AG09319 (cell line): Measurements from ENCODE around the gene NPHP1.
A peak's percentile ranks its signal among the peaks of the same experiment; 100 is the strongest.
"Not testable (repeated sequence)": the region's sequence is repeated elsewhere in the genome, so short reads cannot be mapped to it uniquely, and the experiment has no call there.

ENCODE experiments used
- DNase-seq: peaks from one replicate; pipeline ENCODE4 v3.0.0-alpha.2; 2010; ENCODE audit warnings: low read depth; ENCODE audit errors: extremely low read depth
- CTCF ChIP-seq: IDR thresholded peaks from 2 replicates; pipeline ENCODE4 v1.5.1; 2011; ENCODE audit warnings: low read depth, mild to moderate bottlenecking, inconsistent platforms, low read length, moderate library complexity

The NPHP1 gene

DNA sequence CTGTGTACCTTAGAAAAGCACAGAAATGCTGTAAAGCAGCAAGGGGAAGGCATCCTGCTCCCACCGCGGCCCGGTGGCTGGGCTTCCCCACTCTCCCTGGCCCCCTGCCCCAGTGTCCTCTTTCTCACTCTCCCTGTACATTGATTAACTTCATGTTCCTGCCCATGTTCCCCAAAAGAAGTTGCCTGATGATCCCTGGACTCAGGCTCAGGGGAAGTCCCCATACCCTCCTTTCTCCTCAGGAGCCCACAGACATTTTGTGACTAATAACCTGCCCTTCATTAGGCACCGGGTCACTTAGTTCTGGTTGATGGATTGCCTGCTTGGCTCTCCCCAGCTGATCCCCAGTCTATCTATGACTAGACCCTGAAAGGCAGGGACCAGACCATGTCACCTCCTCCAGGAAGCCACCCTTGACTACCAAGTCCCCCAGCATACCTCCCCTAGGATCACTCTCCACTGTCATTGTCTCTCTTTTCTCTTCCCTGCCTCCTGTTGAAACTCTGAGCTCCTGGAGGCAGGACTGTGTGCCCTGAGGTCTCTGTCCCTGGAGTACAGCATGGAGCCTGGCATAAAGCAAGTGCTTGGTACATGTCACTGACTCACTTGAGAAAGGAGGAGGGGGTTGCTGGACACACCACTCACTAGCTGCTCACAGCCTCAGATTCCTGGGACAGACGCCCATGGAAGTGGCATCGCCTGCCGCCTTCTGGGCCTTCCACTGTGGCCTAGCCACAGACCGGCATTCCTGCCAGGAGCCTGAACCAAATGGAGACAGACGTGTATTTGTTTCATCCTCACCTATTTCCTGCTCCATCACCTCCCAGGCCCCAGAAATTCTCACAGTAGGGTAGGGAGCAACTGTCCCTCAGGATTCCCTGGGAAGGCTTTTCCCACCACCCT lies 102.7 kb downstream of the NPHP1 start:
- TF ChIP-seq CTCF, result no peak
- no peak for DNase-seq

DNA sequence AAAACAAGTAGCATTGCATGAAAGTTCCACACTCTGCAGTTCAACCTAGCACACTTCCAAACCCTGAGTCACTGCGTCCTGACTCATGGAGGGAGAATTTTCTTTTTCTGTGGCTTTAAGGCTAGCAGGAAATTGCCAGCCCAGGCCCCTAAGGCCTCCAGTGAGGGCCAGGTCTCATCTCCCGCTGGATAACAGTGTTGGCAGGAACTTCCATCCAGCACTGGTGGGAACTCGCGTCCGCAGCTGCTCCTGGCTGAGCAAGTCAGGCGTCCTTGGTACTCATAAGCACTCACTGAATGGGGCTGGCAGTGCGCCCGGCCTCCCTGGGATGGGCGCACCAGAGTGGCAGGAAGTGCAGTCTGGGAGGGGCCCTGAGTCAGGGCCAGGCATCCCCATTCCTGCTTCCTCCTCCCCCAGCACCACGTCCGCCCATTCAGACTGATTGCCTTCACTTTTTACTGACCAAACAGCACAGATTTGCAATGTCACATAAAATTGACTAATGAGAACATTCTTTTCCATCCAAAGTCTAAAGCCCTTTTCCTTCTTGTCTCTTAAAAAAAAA lies 103.5 kb downstream of the NPHP1 start:
- DNase-seq, result peak; percentile 98
- TF ChIP-seq CTCF, result no peak

DNA sequence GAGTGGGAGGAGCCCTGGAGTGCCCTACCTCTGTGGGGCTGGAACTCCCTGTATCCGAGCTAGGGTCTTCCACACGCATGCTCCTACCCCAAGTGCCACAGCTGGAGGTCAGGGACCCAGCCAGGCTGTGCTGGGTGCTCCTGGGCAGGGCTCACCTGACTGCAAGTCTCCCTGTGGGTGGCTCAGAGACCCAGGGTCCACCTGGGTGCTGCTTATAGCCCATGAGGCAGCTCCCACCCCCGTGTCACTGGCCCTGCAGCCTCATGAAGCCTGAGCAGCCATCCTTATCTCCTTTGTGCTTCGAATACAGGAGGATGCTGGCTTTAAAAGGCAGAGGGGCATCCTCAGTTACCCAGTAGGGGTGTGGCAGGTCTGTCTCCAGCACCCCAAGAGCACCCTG lies 103.9 kb downstream of the NPHP1 start:
- not testable (repeated sequence) for DNase-seq

DNA sequence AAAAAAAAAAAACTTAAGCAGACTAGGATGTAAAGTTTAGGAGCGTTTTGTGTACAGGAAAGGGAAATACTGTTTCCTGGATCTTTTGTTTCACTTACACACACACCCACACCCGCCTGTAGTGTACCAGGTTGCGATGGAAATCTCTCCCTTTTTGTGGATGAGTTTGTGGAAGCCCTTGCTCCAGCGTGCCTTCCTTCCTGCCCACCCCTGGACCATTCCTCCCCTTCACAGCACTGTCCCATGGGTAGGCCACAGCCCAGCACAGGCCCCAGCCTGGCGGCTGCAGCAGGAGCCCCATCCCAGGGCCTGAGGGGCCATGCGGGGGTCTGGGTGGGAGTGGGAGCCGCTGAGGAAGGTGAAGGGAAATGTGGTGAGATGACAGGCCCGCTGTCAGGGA lies 104.3 kb downstream of the NPHP1 start:
- DNase-seq, result no peak
- no peak for TF ChIP-seq CTCF

DNA sequence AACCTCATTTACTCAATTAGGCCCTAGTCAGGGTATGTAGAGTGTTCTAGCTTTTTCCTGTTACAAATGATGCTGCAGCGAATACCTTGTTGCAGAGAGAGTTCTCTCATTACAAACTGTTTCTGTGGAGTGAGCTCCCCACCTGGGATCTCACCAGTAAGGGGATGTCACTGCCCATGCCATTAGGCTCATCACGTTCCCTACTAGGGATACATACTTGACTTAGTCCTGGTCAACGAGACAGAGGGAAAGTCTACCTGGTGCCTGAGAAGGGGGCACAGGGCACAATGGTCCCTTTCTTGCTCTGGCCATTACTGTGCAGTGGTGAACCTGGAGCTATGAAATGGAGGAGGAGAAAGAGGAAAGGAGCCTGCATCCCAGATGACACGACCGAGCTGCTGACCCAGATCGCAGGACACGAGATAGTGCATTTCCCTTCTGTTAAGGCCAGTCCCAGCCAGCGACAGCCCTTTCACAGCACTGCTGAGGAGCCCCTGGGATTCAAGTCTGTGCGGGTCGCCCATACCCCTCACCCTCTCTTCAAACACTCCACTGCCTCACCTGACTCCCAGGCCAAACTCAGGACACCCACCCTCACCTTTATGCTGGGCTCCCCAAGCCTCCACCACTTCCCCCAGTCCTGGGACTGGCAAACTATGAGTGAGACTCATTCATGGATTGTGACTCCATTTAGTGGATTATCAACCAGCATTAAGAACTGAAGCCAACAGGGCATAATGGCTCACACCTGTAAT lies 105.2 kb downstream of the NPHP1 start:
- TF ChIP-seq CTCF, result no peak
- DNase-seq, result no peak

DNA sequence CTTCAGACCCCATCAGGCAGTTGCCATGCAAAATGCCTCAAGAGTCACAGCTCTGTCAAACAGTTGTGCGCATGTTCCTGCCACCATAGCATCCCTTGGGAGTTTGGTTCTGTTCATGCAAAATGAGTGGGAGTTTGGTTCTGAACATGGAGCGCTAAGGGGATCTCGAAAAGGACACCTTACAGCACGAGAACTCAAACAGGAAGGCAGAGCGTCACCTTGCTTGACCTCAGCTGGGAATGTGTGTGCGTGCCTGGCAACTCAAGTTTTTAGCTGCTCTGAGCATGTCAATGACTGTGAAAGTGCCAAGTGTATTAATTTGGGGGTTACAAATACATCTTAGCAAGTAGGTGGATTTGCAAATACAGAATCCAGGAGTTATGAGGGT lies 105.8 kb downstream of the NPHP1 start:
- DNase-seq, result no peak
- TF ChIP-seq CTCF, result no peak

- TF ChIP-seq CTCF, result no peak
- DNase-seq, result no peak
Observed at GRCh38 chr2:110097506-110098220, 107.2 kb downstream of the NPHP1 start.
